ENCODE data around the gene COPS6.
A peak's percentile ranks its signal among the peaks of the same experiment; 100 is the strongest.

The COPS6 gene

DNA sequence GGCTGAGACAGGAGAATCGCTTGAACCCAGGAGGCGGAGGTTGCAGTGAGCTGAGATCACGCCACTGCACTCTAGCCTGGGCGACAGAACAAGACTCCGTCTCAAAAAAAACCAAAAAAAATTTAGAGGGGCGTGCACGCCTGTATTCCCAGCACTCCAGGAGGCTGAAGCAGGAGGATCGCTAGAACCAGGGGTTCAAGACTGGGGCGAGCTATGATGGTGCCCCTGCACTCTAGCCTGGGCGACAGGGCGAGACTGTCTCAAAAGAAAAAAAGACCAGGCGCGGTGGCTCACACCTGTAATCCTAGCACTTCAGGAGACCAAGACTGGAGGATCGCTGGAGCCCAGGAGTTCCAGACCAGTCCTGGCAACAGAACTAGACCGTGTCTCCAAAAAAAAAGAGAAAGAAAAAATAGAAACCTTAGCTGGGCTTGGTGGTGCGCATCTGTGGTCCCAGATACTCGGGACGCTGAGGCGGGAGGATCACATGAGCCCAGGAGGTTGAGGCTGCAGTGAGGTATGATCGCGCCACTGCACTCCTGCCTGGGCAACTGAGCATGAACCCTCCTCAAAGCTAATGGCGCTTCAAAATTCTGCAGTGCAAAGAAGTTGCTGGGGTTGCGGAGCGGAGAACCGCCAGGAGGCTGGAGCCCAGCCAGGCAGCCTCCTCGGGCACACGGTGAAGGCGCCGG lies 37.6 kb downstream of the COPS6 start:
- TF ChIP-seq CTCF (IDR thresholded peaks at IDR 0.05), result no peak

GRCh38 chr7:100126931-100127865 lies 38.4 kb downstream of the COPS6 start, which contains the start of gene MBLAC1:
Gene MBLAC1 (plus strand): TSS chr7:100126967. CDS start chr7:100127396, 429 bp downstream.
- no peak for TF ChIP-seq CTCF (IDR thresholded peaks at IDR 0.05)

DNA sequence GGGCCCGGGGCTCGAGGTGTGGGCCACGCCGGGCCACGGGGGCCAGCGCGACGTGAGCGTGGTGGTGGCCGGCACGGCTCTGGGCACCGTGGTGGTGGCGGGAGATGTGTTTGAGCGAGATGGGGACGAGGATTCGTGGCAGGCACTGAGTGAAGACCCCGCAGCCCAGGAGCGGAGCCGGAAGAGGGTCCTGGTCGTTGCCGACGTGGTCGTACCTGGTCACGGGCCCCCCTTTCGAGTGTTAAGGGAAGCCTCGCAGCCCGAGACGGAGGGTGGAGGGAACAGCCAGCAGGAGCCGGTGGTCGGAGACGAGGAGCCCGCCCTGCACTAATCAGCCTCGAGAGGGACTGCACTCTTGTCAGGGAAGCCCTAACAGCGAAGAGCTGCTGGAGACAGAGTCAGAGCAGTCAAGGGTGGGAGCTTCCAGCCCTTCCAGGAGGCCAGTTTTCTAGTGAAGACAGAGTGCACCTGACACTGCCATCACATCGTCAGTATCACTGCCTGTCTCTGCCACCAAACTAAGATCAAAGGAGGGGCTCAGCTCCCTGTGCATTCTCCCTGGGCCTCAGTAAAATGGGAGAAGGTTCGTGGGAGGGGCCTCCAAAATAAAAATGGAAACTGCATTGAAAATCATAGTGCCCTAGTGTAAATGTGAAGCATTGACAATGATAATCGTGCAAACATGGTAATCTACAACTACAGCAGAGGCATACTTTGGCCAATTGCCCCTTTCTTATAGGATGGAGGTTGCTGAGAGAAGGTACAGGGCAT lies 39.3 kb downstream of the COPS6 start:
- TF ChIP-seq CTCF (IDR thresholded peaks at IDR 0.05), result no peak

DNA sequence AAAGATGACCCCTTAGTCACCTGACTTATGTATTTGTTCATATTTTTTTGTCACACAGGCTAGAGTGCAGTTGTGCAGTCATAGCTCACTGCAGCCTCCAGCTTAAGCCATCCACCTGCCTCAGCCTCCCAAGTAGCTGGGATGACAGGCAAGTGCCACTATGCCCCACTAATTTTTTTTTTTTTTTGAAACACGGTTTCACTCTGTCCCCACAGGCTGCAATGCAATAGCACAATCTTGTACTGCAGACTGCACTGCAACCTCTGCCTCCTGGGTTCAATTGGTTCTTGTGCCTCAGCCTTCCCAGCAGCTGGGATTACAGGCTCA lies 39.8 kb downstream of the COPS6 start:
- TF ChIP-seq CTCF (IDR thresholded peaks at IDR 0.05), result no peak

DNA sequence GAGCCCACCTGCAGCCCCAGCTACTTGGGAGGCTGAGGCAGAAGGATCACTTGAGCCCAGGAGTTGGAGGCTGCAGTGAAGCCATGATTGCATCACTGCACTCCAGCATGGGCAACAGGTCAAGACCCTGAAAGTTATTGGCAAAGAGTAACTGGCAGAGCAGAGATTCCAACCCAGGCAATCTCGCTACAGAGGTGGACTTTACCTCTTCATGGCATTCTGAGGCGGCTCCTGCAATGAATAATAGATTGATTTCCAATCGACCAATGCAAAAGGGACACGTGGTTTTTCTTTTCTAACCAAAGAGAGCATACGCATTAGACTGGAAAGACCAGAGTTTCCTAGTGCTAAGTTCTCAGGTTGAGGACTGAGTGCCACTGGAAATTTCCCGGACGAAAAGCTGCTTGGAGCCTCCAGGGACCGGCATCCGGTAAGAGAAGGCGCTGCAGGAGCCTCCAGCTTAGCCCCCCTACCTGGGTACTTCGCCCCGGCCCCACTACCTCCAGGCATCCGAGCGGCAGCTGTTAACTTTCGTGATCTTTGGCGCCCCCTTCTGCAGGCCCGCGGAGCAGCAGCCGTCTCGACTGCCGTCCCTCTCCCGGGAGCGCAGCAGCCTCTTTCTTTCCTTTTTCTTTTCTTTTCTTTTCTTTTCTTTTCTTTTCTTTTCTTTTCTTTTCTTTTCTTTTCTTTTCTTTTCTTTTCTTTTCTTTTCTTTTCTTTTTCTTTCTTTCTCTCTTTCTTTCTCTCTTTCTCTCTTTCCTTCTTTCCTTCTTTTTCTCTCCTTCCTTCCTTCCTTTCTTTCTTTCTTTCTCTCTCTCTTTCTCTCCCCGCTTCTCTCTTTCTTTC lies 42.1 kb downstream of the COPS6 start:
- peak; percentile 81 for TF ChIP-seq CTCF (IDR thresholded peaks at IDR 0.05)

DNA sequence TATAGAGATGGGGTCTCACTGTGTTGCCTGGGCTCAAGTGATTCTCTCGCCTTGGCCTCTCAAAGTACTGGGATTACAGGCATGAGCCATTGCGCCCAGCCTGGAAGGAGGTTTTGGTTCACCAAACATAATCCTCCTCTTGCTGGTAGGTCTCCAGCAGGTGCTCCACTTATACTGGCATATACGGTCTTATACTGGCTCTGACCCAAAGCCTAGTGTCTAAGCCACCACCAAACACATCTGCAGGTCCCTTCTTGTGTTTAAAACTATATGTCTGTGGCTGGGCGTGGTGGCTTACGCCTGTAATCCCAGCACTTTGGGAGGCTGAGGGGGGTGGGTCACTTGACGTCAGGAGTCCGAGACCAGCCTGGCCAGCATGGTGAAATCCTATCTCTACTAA lies 43.4 kb downstream of the COPS6 start:
- TF ChIP-seq CTCF (IDR thresholded peaks at IDR 0.05), result no peak

Measured in LNCAP (cell line).